ENCODE data around the gene KLHL29. TPM values are rescaled to one million over a fixed set of nuclear protein-coding genes. Genes with fewer than 3 reads are reported as not detected.

The KLHL29 gene
- total RNA-seq, 1 experiment from 2014 or later, result 1.9 TPM

DNA sequence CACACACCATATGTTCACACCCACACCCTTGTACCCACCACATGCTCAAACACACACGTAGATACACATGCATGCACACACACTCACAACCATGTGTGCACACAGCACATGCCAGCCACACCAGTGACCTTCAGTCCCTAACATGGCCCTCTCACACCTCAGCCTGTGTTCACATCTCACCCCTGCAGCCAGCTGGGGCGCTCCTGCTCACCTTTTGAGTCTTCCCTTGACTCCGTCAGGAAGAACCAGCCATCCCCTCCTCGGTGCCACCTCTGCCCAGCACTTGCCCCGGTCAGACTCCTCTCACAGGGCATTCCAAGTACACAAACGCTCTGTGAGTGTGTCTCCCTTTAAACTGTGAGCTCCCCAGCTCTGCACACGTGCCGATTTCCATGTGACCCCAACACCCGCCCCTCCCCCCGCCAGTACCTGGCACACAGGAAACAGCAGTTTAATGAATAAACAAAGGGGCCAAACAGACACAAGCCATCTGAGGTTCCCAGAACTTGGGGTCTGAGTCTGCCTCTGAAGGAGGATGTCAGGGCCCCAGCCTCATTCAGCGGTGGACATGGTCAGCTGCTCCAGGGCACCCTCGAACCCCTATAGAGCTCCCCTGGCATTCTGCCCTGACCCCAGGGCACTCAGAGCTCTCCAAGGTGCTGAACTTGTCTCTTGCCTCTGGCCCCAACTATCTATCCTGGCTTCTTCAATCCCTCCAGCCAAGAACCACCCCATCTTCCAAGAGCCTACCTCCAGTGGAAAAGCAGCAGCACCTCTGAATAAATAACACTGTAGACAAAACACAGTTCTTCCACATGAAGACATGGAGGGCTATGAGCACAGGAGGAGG, 289.1 kb downstream of the KLHL29 start:
- no peak overlapping the region for H3K27ac ChIP-seq
- H3K9me3 ChIP-seq (replicated peaks), result 0 out of 2 replicates have a peak, but pooled peaks cover 4% of the 10 kb centered on the region
- no peak for DNase-seq (ENCODE audit: low read depth in 1 of 2, low spot score in 2 of 2)
- H3K4me1 ChIP-seq (replicated peaks), result no peaks in the 10 kb centered on the region
- no peaks in the 10 kb centered on the region for H3K27me3 ChIP-seq (replicated peaks)
- no peaks in the 10 kb centered on the region for H3K36me3 ChIP-seq
- H3K4me3 ChIP-seq, result no peak overlapping the region

DNA sequence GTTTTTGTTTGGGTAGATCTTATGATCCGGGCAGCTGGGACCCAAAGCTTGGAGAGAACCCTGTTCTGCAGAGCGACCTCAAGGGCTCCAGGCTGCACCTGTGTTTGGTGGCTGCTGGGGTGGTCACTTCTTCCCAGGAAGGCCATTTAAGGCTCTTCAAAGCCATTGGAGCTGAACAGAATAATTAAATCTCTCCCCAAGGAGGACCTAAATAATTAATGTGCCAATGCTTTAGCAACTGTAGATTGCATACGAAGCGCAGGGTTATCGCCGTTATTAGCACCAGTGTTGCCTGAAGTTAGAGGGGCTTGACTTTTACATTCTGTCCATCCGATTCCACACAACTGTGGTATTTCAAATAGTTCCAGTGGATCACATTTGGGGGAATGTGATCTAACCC, 290.5 kb downstream of the KLHL29 start:
- H3K36me3 ChIP-seq, result no peaks in the 10 kb centered on the region
- H3K27ac ChIP-seq, result no peak overlapping the region
- 0 out of 2 replicates have a peak, but pooled peaks cover 4% of the 10 kb centered on the region for H3K9me3 ChIP-seq (replicated peaks)
- DNase-seq (ENCODE audit: low read depth in 1 of 2, low spot score in 2 of 2), result no peak
- H3K27me3 ChIP-seq (replicated peaks), result no peaks in the 10 kb centered on the region
- H3K4me3 ChIP-seq, result no peak overlapping the region
- H3K4me1 ChIP-seq (replicated peaks), result no peaks in the 10 kb centered on the region

DNA sequence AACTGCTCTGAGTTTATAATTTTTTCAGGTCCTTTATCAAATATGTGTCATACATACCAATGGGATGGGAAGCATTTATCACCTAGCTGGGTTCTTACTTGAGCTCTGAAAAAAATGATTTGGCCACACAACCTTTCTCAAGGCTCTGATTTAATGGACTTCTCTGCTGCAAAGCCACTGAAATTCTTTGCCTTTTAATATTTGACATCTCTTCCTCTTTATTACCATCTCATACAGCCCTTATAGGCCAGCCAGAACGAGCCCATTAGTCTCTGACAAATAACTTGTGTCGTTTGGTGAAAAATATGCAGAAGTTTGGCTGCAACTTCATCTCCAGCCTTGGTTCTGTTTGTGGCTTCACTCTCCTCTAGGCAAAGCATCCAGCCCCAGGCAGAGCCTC, 292.9 kb downstream of the KLHL29 start:
- 0 out of 2 replicates have a peak, but pooled peaks cover 4% of the 10 kb centered on the region for H3K9me3 ChIP-seq (replicated peaks)
- H3K27ac ChIP-seq, result no peak overlapping the region
- no peaks in the 10 kb centered on the region for H3K27me3 ChIP-seq (replicated peaks)
- H3K4me1 ChIP-seq (replicated peaks), result no peaks in the 10 kb centered on the region
- no peaks in the 10 kb centered on the region for H3K36me3 ChIP-seq
- H3K4me3 ChIP-seq, result no peak overlapping the region
- DNase-seq (ENCODE audit: low read depth in 1 of 2, low spot score in 2 of 2), result no peak

DNA sequence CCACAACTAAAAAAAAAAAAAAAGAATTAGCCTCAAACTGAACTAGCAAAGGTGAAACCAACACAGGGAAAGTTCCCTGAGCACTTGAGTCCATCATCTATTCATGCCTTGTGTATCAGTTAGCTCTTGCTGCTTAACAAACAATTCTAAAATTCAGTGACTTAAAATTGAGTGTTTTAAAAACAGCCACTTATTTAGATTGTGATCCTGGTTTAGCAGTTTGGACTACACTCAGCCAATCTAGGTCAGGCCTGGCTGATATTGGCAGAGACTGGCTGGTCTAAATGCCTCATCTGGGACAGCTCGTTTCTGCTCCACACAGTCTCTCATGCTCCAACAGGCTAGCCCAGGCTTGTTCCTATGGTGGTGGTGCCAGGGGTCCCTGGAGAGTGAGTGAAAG, 294.1 kb downstream of the KLHL29 start:
- Histone ChIP-seq H3K9me3 (replicated peaks) (0 out of 2 replicates have a peak, but pooled peaks cover 4% of the 10 kb centered on the region), H3K27me3 (replicated peaks) (no peaks in the 10 kb centered on the region), H3K36me3 (no peaks in the 10 kb centered on the region), H3K4me3 (no peak overlapping the region), H3K27ac (no peak overlapping the region), H3K4me1 (replicated peaks) (no peaks in the 10 kb centered on the region)
- DNase-seq (ENCODE audit: low read depth in 1 of 2, low spot score in 2 of 2), result no peak

DNA sequence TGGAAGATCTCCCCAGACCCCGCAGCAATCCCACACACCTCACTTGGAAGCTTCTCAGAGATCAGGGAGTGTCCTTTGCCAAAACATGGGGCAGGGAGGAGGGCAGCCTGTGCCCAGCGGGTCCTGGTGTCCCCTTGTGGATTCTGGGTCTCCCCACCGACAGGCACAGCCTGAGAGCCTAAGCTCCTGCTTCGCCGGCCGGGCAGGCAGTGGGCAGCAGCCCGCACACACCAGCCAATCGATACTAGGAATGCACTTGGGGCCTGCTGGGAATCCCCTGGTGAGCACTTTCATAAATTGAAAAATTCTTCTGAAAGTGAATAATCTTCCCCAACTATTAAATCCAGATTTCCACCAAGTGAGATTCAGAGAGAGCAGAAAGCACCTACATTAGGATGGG, 296.0 kb downstream of the KLHL29 start:
- DNase-seq (ENCODE audit: low read depth in 1 of 2, low spot score in 2 of 2), result no peak
- H3K4me3 ChIP-seq, result no peak overlapping the region

DNA sequence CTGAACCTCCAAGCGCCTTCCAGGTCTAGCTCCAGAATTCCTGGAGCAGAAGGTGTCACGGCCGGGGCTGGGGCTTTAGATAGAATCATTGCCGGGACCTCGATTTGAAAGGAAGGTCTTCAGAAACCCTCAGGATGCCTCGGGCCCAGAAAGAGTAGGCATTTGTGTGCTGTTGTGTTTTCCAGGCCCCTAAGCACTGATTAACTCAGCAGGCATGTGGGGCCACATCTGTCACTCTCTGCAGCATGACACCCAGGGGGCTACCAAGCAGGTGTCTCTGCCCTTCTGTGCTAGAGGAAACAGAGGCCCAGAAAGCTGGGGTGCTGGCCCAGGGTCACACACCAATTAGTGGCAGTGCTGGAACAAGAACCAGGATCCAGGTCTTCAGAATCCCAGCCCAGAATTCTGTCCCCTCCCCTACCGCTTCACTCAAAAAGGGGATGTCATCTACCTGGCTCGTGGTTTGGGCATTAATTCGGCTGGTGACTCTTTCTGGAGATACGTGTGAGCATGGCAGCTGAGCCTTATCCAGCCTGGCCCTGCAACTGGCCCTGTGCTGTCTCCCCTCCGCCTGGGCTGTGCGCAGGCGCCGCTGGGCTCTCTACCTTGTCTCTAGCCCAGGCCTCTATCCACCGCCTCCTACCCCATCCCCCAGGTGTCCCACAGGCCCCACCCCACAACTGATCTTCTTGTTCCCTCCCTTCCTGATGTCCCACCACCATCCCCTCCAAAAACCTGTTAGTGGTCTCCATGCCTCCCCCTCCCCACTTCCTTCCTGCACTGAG, 296.6 kb downstream of the KLHL29 start:
- Histone ChIP-seq H3K9me3 (replicated peaks) (0 out of 2 replicates have a peak, but pooled peaks cover 4% of the 10 kb centered on the region), H3K27me3 (replicated peaks) (no peaks in the 10 kb centered on the region), H3K36me3 (no peaks in the 10 kb centered on the region), H3K4me3 (no peak overlapping the region), H3K4me1 (replicated peaks) (no peaks in the 10 kb centered on the region), H3K27ac (no peak overlapping the region)
- DNase-seq (ENCODE audit: low read depth in 1 of 2, low spot score in 2 of 2), result no peak

More for the DNA sequence above, 296.0 kb downstream of the KLHL29 start:
- Histone ChIP-seq H3K27me3 (replicated peaks) (no peaks in the 10 kb centered on the region), H3K27ac (no peak overlapping the region), H3K36me3 (no peaks in the 10 kb centered on the region), H3K9me3 (replicated peaks) (0 out of 2 replicates have a peak, but pooled peaks cover 4% of the 10 kb centered on the region), H3K4me1 (replicated peaks) (no peaks in the 10 kb centered on the region)

DNA sequence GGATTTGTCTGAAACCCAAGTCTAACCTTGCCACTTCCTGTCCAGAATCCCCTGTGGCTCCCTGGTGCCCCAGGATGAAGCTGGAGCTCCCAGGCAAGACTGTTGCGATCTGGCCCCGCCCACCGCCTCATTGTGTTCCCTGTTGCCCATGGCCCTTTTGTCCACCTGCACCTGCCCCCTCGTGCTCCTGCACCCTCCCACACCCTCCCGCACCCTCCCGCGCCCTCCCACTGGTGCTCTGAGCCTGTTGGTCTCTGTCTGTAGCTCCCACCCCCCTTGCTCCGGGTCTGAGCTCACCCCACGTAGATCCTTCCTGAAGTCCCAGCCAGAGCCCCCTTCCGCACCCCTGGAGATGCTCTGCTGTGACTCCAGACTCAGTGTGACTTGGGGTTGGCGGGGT, 297.5 kb downstream of the KLHL29 start:
- Histone ChIP-seq H3K36me3 (no peaks in the 10 kb centered on the region), H3K4me1 (replicated peaks) (no peaks in the 10 kb centered on the region), H3K9me3 (replicated peaks) (0 out of 2 replicates have a peak, but pooled peaks cover 4% of the 10 kb centered on the region), H3K4me3 (no peak overlapping the region), H3K27ac (no peak overlapping the region), H3K27me3 (replicated peaks) (no peaks in the 10 kb centered on the region)
- no peak for DNase-seq (ENCODE audit: low read depth in 1 of 2, low spot score in 2 of 2)

DNA sequence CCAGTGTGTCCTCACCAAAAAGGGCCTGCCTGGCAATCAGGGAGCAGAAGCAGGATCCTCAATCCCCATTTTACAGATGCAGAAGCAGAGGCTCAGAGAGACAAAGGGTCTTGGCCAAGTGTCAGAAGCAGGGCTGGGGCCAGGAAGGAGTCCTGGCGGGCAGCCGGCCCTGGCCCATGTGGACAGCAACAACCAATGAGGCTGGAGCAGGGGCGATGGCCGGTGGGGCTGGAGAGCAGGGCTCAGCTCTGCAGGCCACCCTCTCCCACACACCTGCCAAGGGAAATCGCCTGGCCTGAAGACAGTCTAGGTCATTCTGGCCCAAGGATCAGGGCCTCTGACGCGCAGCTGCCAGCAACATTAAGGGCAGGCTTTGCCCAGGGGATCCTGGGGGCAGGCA, 298.0 kb downstream of the KLHL29 start:
- H3K4me3 ChIP-seq, result no peak overlapping the region
- no peak overlapping the region for H3K27ac ChIP-seq
- H3K27me3 ChIP-seq (replicated peaks), result no peaks in the 10 kb centered on the region
- H3K36me3 ChIP-seq, result no peaks in the 10 kb centered on the region
- 0 out of 2 replicates have a peak, but pooled peaks cover 4% of the 10 kb centered on the region for H3K9me3 ChIP-seq (replicated peaks)
- DNase-seq (ENCODE audit: low read depth in 1 of 2, low spot score in 2 of 2), result no peak
- no peaks in the 10 kb centered on the region for H3K4me1 ChIP-seq (replicated peaks)

DNA sequence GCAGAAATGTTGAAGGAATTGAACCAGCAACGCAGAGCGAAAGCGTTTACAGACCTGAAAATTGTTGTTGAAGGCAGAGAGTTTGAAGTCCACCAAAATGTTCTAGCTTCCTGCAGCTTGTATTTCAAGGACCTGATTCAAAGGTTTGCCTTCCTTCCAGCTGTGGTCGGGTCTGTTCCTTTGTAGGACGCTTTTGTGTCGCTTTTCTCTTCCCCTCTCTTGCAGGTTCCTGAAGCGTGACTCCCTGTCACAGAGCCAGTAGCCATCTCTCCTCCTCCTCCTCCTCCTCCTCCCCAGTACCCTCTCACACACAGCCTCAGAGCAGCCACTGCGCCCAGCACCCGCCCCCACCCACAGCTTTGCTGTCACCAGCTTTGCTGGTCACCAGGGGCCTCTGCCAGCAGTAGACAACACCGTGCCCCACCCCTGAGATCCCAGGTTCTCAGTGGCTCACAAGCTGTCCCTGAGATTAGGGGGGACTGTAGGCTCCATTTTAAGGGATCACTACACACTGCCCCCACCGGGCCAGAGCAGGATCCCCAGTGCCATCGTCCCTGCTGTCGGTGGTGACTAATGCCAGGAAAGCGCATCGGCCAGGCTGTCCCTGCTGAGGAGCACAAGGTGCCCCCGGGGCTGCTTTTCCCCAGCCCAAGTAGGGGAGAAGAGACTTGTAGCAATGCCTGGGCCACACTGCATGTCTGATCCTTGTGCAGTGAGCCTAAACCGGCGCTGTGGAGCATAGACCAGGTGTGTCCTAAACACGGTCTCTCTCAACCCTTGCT, 299.6 kb downstream of the KLHL29 start:
- Histone ChIP-seq H3K4me1 (replicated peaks) (no peaks in the 10 kb centered on the region), H3K36me3 (no peaks in the 10 kb centered on the region), H3K4me3 (no peak overlapping the region), H3K9me3 (replicated peaks) (no peaks in the 10 kb centered on the region), H3K27ac (no peak overlapping the region), H3K27me3 (replicated peaks) (no peaks in the 10 kb centered on the region)
- DNase-seq (ENCODE audit: low read depth in 1 of 2, low spot score in 2 of 2), result no peak

DNA sequence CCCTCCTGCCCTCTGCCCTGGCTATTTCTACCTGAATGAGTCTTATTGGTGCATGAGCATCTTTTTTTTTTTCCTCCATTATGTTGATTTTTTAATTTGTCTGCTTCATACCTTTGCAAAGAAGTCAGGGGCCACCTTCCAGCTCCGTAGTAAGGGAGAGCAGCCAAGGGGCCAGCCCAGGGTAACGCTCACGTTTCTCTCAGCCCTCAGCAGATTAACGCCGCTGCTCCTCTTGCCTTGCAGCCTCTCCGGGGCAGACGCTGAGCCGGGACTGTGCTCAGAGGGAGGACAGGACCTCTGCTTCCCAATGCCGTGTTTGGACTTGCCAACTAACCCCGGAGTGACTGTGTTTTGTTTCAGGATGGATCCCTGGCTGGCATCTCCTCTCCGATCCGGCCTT, 300.2 kb downstream of the KLHL29 start:
- H3K4me1 ChIP-seq (replicated peaks), result no peaks in the 10 kb centered on the region
- H3K27ac ChIP-seq, result no peak overlapping the region
- no peak overlapping the region for H3K4me3 ChIP-seq
- no peaks in the 10 kb centered on the region for H3K27me3 ChIP-seq (replicated peaks)
- H3K36me3 ChIP-seq, result no peaks in the 10 kb centered on the region
- H3K9me3 ChIP-seq (replicated peaks), result no peaks in the 10 kb centered on the region
- no peak for DNase-seq (ENCODE audit: low read depth in 1 of 2, low spot score in 2 of 2)

DNA sequence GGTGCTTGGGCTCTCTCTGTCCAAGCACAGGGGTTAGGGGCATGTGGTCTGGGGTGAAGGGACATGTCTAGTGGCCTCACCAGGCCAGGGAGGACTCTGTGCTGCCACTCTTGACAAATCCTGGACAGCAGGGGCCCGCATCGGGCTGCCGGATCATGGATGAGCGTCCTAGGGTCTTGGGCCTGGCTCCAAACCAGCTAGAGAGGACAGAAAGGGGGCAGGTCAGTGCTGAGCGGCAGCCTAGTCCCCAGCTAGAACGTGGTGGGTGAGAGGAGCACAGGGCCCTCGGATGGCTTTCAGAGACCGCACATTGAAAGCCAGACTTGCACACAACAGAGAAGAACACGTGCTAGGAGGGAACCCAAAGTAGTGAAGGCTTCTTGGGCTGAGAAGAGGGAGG, 300.7 kb downstream of the KLHL29 start:
- DNase-seq (ENCODE audit: low read depth in 1 of 2, low spot score in 2 of 2), result no peak
- Histone ChIP-seq H3K27me3 (replicated peaks) (no peaks in the 10 kb centered on the region), H3K36me3 (no peaks in the 10 kb centered on the region), H3K27ac (no peak overlapping the region), H3K4me1 (replicated peaks) (no peaks in the 10 kb centered on the region), H3K9me3 (replicated peaks) (no peaks in the 10 kb centered on the region), H3K4me3 (no peak overlapping the region)

DNA sequence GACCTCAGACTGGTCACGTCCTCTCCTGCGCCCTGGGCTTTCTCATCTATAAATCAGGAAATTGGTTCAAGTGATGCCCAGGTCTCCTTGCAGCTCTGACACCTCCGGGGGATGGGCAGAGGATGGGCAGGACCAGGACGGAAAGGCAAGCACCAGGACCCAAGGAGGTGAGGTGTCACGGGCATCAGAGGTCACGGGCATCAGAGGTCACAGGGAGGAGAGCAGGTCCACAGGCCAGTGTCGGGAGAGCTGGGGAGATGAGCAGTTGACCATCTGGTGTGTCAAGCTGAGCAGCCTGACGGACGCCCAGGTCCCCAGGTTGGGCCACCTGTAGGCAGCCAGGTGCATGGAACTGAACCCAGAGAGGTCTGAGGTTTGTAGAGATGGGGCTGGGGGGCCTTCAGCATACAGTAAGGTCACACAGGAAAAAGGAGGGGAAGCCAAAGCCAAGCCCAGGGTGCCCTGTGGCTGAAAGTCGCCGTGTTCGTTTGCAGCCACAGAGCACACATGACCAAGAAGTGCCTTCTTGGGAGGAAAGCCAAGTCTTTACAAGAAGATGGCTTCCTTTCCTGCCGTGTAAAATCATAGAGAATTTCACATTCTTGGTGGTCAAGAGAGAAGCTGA, 301.5 kb downstream of the KLHL29 start:
- Histone ChIP-seq H3K27ac (no peak overlapping the region), H3K4me1 (replicated peaks) (no peaks in the 10 kb centered on the region), H3K4me3 (no peak overlapping the region), H3K27me3 (replicated peaks) (no peaks in the 10 kb centered on the region), H3K36me3 (no peaks in the 10 kb centered on the region), H3K9me3 (replicated peaks) (no peaks in the 10 kb centered on the region)
- no peak for DNase-seq (ENCODE audit: low read depth in 1 of 2, low spot score in 2 of 2)

DNA sequence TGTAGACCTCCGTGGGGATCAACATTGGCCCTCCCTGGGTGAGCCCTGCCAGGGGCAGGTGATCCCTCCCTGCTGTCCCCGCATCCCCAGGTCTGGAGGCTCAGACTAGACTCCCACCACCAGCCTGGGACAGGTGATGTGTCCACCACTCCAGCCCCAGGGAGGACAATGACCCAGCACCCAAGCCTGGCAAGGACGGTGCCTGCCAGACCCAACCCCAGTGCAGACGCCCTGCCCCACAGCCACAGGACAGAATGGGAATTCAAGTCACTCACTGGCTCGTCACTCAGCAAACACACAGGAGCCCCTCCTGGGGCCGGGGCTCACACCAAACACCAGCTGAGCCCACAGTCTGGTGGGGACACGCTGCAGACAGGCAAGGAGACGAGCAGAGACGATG, 302.2 kb downstream of the KLHL29 start:
- Histone ChIP-seq H3K4me3 (no peak overlapping the region), H3K4me1 (replicated peaks) (no peaks in the 10 kb centered on the region), H3K27me3 (replicated peaks) (no peaks in the 10 kb centered on the region), H3K36me3 (no peaks in the 10 kb centered on the region), H3K9me3 (replicated peaks) (no peaks in the 10 kb centered on the region), H3K27ac (no peak overlapping the region)
- DNase-seq (ENCODE audit: low read depth in 1 of 2, low spot score in 2 of 2), result no peak

All from SJSA1 (cell line).